ENCODE data around the gene TMEM271.

The TMEM271 gene

GRCh38 chr4:616911-617643, 41.0 kb upstream of the TMEM271 start:
- TF ChIP-seq EGR1 (IDR thresholded peaks at IDR 0.05) (no peak), ZBTB7A (IDR thresholded peaks at IDR 0.05; ENCODE audit: low read depth) (no peak), RAD21 (IDR thresholded peaks at IDR 0.05; ENCODE audit: low read depth) (no peak), YY1 (IDR thresholded peaks at IDR 0.05; ENCODE audit: low read depth) (no peak), CREB1 (IDR thresholded peaks at IDR 0.05; ENCODE audit: low read depth) (no peak), REST (IDR thresholded peaks at IDR 0.05; ENCODE audit: low read depth) (no peak), TEAD4 (IDR thresholded peaks at IDR 0.05) (no peak), MAX (IDR thresholded peaks at IDR 0.05) (no peak), USF1 (IDR thresholded peaks at IDR 0.05) (no peak)

GRCh38 chr4:616091-616490, 40.0 kb upstream of the TMEM271 start:
- no peak for TF ChIP-seq NFIC (IDR thresholded peaks at IDR 0.05)
- no peak for TF ChIP-seq ZBTB7A (IDR thresholded peaks at IDR 0.05; ENCODE audit: low read depth)

GRCh38 chr4:613126-613525, 37.0 kb upstream of the TMEM271 start:
- no peak for TF ChIP-seq MAX (IDR thresholded peaks at IDR 0.05)
- TF ChIP-seq TEAD4 (IDR thresholded peaks at IDR 0.05), result no peak
- no peak for TF ChIP-seq ZBTB7A (IDR thresholded peaks at IDR 0.05; ENCODE audit: low read depth)
- no peak for TF ChIP-seq REST (IDR thresholded peaks at IDR 0.05; ENCODE audit: low read depth)
- TF ChIP-seq CEBPB (IDR thresholded peaks at IDR 0.05), result no peak

GRCh38 chr4:612749-613125, 36.6 kb upstream of the TMEM271 start:
- TF ChIP-seq TEAD4 (IDR thresholded peaks at IDR 0.05), result no peak
- TF ChIP-seq CREB1 (IDR thresholded peaks at IDR 0.05; ENCODE audit: low read depth), result no peak
- TF ChIP-seq YY1 (IDR thresholded peaks at IDR 0.05; ENCODE audit: low read depth), result no peak
- no peak for TF ChIP-seq FOXM1 (IDR thresholded peaks at IDR 0.05; ENCODE audit: borderline replicate concordance, low read depth)
- TF ChIP-seq TCF12 (IDR thresholded peaks at IDR 0.05; ENCODE audit: low read depth), result no peak
- TF ChIP-seq ZBTB7A (IDR thresholded peaks at IDR 0.05; ENCODE audit: low read depth), result no peak
- no peak for TF ChIP-seq TAF1 (IDR thresholded peaks at IDR 0.05; ENCODE audit: low read depth)
- TF ChIP-seq USF1 (IDR thresholded peaks at IDR 0.05), result no peak
- TF ChIP-seq RAD21 (IDR thresholded peaks at IDR 0.05; ENCODE audit: low read depth), result no peak
- TF ChIP-seq MAX (IDR thresholded peaks at IDR 0.05), result no peak
- TF ChIP-seq CEBPB (IDR thresholded peaks at IDR 0.05), result no peak
- no peak for TF ChIP-seq NFIC (IDR thresholded peaks at IDR 0.05)
- no peak for TF ChIP-seq EGR1 (IDR thresholded peaks at IDR 0.05)
- TF ChIP-seq REST (IDR thresholded peaks at IDR 0.05; ENCODE audit: low read depth), result no peak
- TF ChIP-seq EP300 (IDR thresholded peaks at IDR 0.05; ENCODE audit: borderline replicate concordance), result no peak

Measured in Ishikawa (cell line).